ENCODE data around the gene TUBB4B.

Gene TUBB4B

GRCh38 chr9:137270929-137271695 lies 30.0 kb downstream of the TUBB4B start:
- no peak for DNase-seq (ENCODE audit: low read depth)

GRCh38 chr9:137271696-137272076 lies 30.6 kb downstream of the TUBB4B start:
- DNase-seq (ENCODE audit: low read depth) = no peak

GRCh38 chr9:137272241-137273094 lies 31.4 kb downstream of the TUBB4B start:
- no peak for DNase-seq (ENCODE audit: low read depth)

GRCh38 chr9:137273095-137273490 lies 32.0 kb downstream of the TUBB4B start:
- no peak for DNase-seq (ENCODE audit: low read depth)

GRCh38 chr9:137273611-137274320 lies 32.7 kb downstream of the TUBB4B start:
- DNase-seq (ENCODE audit: low read depth) = no peak

- DNase-seq (ENCODE audit: low read depth) = no peak
Measured at GRCh38 chr9:137275203-137275587, 34.1 kb downstream of the TUBB4B start.

- no peak for DNase-seq (ENCODE audit: low read depth)
Measured at GRCh38 chr9:137275588-137276472, 34.7 kb downstream of the TUBB4B start.

- DNase-seq (ENCODE audit: low read depth) = no peak
Measured at GRCh38 chr9:137276473-137277328, 35.6 kb downstream of the TUBB4B start.

GRCh38 chr9:137277329-137278041 lies 36.4 kb downstream of the TUBB4B start, which contains the start of gene TOR4A:
TSS of gene TOR4A (plus strand) at chr9:137277726. CDS start at chr9:137278690, 964 bp downstream.
- DNase-seq (ENCODE audit: low read depth) = no peak

- DNase-seq (ENCODE audit: low read depth) = no peak
Measured at GRCh38 chr9:137278061-137278701, 37.1 kb downstream of the TUBB4B start.

GRCh38 chr9:137278721-137279711 lies 37.9 kb downstream of the TUBB4B start:
- DNase-seq (ENCODE audit: low read depth) = no peak

GRCh38 chr9:137279741-137280473 lies 38.8 kb downstream of the TUBB4B start:
- no peak for DNase-seq (ENCODE audit: low read depth)

- DNase-seq (ENCODE audit: low read depth) = no peak
Measured at GRCh38 chr9:137280474-137281344, 39.6 kb downstream of the TUBB4B start.

GRCh38 chr9:137281345-137282116 lies 40.4 kb downstream of the TUBB4B start:
- no peak for DNase-seq (ENCODE audit: low read depth)

GRCh38 chr9:137286975-137287383 lies 45.9 kb downstream of the TUBB4B start:
- no peak for DNase-seq (ENCODE audit: low read depth)

GRCh38 chr9:137293094-137293481 lies 52.0 kb downstream of the TUBB4B start:
- DNase-seq (ENCODE audit: low read depth) = no peak
